Measurements from ENCODE around the gene WWOX.

DNA sequence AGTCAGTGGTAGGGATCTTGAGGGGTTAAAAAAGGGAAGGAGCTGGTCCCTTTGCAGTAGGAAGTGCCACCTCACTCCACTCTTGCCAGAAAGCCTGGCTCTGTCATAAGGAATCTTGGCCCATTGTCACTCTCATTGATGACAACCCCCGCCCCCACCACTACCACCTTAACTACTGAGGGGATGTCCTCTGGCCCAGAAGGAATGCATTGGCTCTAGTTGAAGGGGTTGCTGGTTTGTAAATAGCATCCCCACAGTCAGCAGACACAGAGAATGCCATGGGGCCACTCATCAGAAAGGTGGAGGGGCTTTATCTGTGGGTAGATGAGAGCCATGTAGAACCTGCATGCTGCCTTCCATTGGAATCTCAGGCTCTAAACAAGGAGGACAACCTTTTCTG lies 316.2 kb downstream of the WWOX start:
- TF ChIP-seq, protein P1, sequence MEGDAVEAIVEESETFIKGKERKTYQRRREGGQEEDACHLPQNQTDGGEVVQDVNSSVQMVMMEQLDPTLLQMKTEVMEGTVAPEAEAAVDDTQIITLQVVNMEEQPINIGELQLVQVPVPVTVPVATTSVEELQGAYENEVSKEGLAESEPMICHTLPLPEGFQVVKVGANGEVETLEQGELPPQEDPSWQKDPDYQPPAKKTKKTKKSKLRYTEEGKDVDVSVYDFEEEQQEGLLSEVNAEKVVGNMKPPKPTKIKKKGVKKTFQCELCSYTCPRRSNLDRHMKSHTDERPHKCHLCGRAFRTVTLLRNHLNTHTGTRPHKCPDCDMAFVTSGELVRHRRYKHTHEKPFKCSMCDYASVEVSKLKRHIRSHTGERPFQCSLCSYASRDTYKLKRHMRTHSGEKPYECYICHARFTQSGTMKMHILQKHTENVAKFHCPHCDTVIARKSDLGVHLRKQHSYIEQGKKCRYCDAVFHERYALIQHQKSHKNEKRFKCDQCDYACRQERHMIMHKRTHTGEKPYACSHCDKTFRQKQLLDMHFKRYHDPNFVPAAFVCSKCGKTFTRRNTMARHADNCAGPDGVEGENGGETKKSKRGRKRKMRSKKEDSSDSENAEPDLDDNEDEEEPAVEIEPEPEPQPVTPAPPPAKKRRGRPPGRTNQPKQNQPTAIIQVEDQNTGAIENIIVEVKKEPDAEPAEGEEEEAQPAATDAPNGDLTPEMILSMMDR (IDR thresholded peaks at IDR 0.05), result no peak
- no peak for TF ChIP-seq POLR2A (IDR thresholded peaks at IDR 0.05)
